KG1 (cell line): Measurements from ENCODE around the gene SAMD5.

Experiments
- DNase-seq: peaks from one replicate; lab custom pipeline; 2025; lab: John Stamatoyannopoulos, UW

The SAMD5 gene

GRCh38 chr6:147508042-147508865, at the start of gene SAMD5:
SAMD5 (plus strand) TSS chr6:147508690; CDS start chr6:147508929, 239 bp downstream.
- DNase-seq = no peak

- DNase-seq = no peak
Observed at GRCh38 chr6:147459780-147460179, 48.7 kb upstream of the SAMD5 start.

- DNase-seq = no peak
Observed at GRCh38 chr6:147463651-147464050, 44.8 kb upstream of the SAMD5 start.

- DNase-seq = no peak
Observed at GRCh38 chr6:147467428-147467827, 41.1 kb upstream of the SAMD5 start.

GRCh38 chr6:147467886-147468285, 40.6 kb upstream of the SAMD5 start:
- DNase-seq = no peak

- DNase-seq = no peak
Observed at GRCh38 chr6:147468634-147469033, 39.9 kb upstream of the SAMD5 start.

GRCh38 chr6:147479857-147480256, 28.6 kb upstream of the SAMD5 start:
- DNase-seq = no peak

GRCh38 chr6:147486683-147487082, 21.8 kb upstream of the SAMD5 start:
- no peak for DNase-seq

- DNase-seq = no peak
Observed at GRCh38 chr6:147497472-147497871, 11.0 kb upstream of the SAMD5 start.

GRCh38 chr6:147503587-147503986, 4.9 kb upstream of the SAMD5 start:
- no peak for DNase-seq

GRCh38 chr6:147504848-147505247, 3.6 kb upstream of the SAMD5 start:
- no peak for DNase-seq

GRCh38 chr6:147506704-147507114, 1.8 kb upstream of the SAMD5 start:
- peak; percentile 35 for DNase-seq

GRCh38 chr6:147507162-147508041, 1.1 kb upstream of the SAMD5 start:
- DNase-seq = no peak

- DNase-seq = no peak
Observed at GRCh38 chr6:147508866-147509608, 547 bp downstream of the SAMD5 start.

GRCh38 chr6:147509891-147510290, 1.4 kb downstream of the SAMD5 start:
- no peak for DNase-seq

- DNase-seq = no peak
Observed at GRCh38 chr6:147510929-147511590, 2.6 kb downstream of the SAMD5 start.

GRCh38 chr6:147514831-147515230, 6.3 kb downstream of the SAMD5 start:
- no peak for DNase-seq

- no peak for DNase-seq
Observed at GRCh38 chr6:147515327-147515726, 6.8 kb downstream of the SAMD5 start.

- no peak for DNase-seq
Observed at GRCh38 chr6:147522597-147522996, 14.1 kb downstream of the SAMD5 start.

GRCh38 chr6:147525519-147526209, 17.2 kb downstream of the SAMD5 start:
- DNase-seq = no peak

- DNase-seq = no peak
Observed at GRCh38 chr6:147527197-147527596, 18.7 kb downstream of the SAMD5 start.
